COLO668 (cell line): ENCODE results near the gene CDK2AP2.
"Not testable (repeated sequence)": the region's sequence is repeated elsewhere in the genome, so short reads cannot be mapped to it uniquely, and the experiment has no call there.

ENCODE experiments used
- DNase-seq: peaks from one replicate; lab custom pipeline; 2025; ENCODE audit not compliant: unreplicated experiment; lab: John Stamatoyannopoulos, UW

CDK2AP2 gene

GRCh38 chr11:67491276-67492068 is 16.5 kb downstream of the CDK2AP2 start:
- DNase-seq, result no peak

- DNase-seq, result no peak
Measured at GRCh38 chr11:67490727-67491065, 17.3 kb downstream of the CDK2AP2 start.

GRCh38 chr11:67489885-67490726 is 17.9 kb downstream of the CDK2AP2 start:
- no peak for DNase-seq

- no peak for DNase-seq
Measured at GRCh38 chr11:67489203-67489884, 18.6 kb downstream of the CDK2AP2 start.

GRCh38 chr11:67486481-67487195 is 21.3 kb downstream of the CDK2AP2 start:
- no peak for DNase-seq

GRCh38 chr11:67485873-67486361 is 22.0 kb downstream of the CDK2AP2 start:
- DNase-seq, result peak; percentile 11

GRCh38 chr11:67484847-67485311 is 23.1 kb downstream of the CDK2AP2 start:
- no peak for DNase-seq

- DNase-seq, result peak; percentile 30
Measured at GRCh38 chr11:67483831-67484665, 23.9 kb downstream of the CDK2AP2 start.

GRCh38 chr11:67482827-67483798 is 24.8 kb downstream of the CDK2AP2 start, which contains the start of gene AIP:
TSS of gene AIP (plus strand) at chr11:67483026. CDS start at chr11:67483159, 133 bp downstream.
- DNase-seq, result peak; percentile 96

GRCh38 chr11:67482275-67482826 is 25.6 kb downstream of the CDK2AP2 start:
- DNase-seq, result no peak

- DNase-seq, result not testable (repeated sequence)
Measured at GRCh38 chr11:67477344-67478050, 30.5 kb downstream of the CDK2AP2 start.

- not testable (repeated sequence) for DNase-seq
Measured at GRCh38 chr11:67476692-67477091, 31.3 kb downstream of the CDK2AP2 start.

GRCh38 chr11:67472882-67473281 is 35.1 kb downstream of the CDK2AP2 start:
- no peak for DNase-seq

- no peak for DNase-seq
Measured at GRCh38 chr11:67470337-67471002, 37.5 kb downstream of the CDK2AP2 start.

- DNase-seq, result no peak
Measured at GRCh38 chr11:67469508-67469811, 38.5 kb downstream of the CDK2AP2 start.

- peak; percentile 94 for DNase-seq
Measured at GRCh38 chr11:67468759-67469507, 39.0 kb downstream of the CDK2AP2 start, which contains the start of gene TMEM134. TSS of gene TMEM134 (minus strand) at chr11:67469251. CDS start at chr11:67469192, 59 bp downstream.

GRCh38 chr11:67468456-67468758 is 39.6 kb downstream of the CDK2AP2 start:
- DNase-seq, result no peak
